ENCODE measurements around the gene POLE. TPM values are rescaled to one million over a fixed set of nuclear protein-coding genes. Genes with fewer than 3 reads are reported as not detected.
"Not testable (repeated sequence)": the region's sequence is repeated elsewhere in the genome, so short reads cannot be mapped to it uniquely, and the experiment has no call there.

POLE gene
- total and polyA plus RNA-seq, 5 experiments from 2014 or later, result 2.8 to 56.1 (median 3.3) TPM

GRCh38 chr12:132599502-132599901 is 87.6 kb downstream of the POLE start:
- peak overlapping the region in 5 of 10 donors; percentile 9 to 89 (median 36) for H3K27ac Mint-ChIP-seq
- H3K27me3 Mint-ChIP-seq, result peaks cover 16 to 47% (median 21%) of the 10 kb centered on the region in 5 donors
- peak overlapping the region; percentile 57 to 93 (median 86) for H3K4me3 Mint-ChIP-seq
- H3K36me3 Mint-ChIP-seq, H3K9me3 Mint-ChIP-seq, ATAC-seq, DNase-seq: not testable (repeated sequence)
- peaks cover 20 to 39% (median 28%) of the 10 kb centered on the region in 4 donors for H3K4me1 Mint-ChIP-seq
- POLR2A ChIA-PET, result interaction anchor here (0.6 kb wide), 1 partner anchor 36 kb away, joined by 4 read pairs; no protein-coding TSS in a partner anchor

GRCh38 chr12:132597333-132598316 is 89.5 kb downstream of the POLE start:
- H3K4me3 Mint-ChIP-seq, result peak overlapping the region; percentile 79 to 96 (median 88)
- no peaks in the 10 kb centered on the region for H3K36me3 Mint-ChIP-seq
- peaks cover 20 to 46% (median 28%) of the 10 kb centered on the region in 4 donors for H3K4me1 Mint-ChIP-seq
- ATAC-seq, result peak in 1 of 2 donors; percentile 36
- H3K27ac Mint-ChIP-seq, result peak overlapping the region in 9 of 10 donors; percentile 12 to 83 (median 65)
- H3K9me3 Mint-ChIP-seq, result no peaks in the 10 kb centered on the region
- DNase-seq, result peak in 9 of 10 donors; percentile 13 to 59 (median 40)
- peaks cover 16 to 46% (median 25%) of the 10 kb centered on the region in 5 donors for H3K27me3 Mint-ChIP-seq
- POLR2A ChIA-PET, result no interaction called here

- no peak for ATAC-seq
- POLR2A ChIA-PET, result no interaction called here
- Mint-ChIP-seq H3K4me1 (peaks cover 19 to 43% (median 24%) of the 10 kb centered on the region in 4 donors), H3K36me3 (no peaks in the 10 kb centered on the region), H3K4me3 (peak overlapping the region in 5 of 10 donors; percentile 6 to 73 (median 60)), H3K27ac (no peak overlapping the region), H3K9me3 (no peaks in the 10 kb centered on the region), H3K27me3 (peaks cover 11 to 39% (median 22%) of the 10 kb centered on the region in 5 donors)
- no peak for DNase-seq
Observed at GRCh38 chr12:132596016-132596415, 91.1 kb downstream of the POLE start.

GRCh38 chr12:132595183-132595582 is 92.0 kb downstream of the POLE start:
- Mint-ChIP-seq H3K4me3 (peak overlapping the region in 1 of 10 donors; percentile 6), H3K4me1 (peaks cover 13 to 34% (median 20%) of the 10 kb centered on the region in 4 donors), H3K36me3 (no peaks in the 10 kb centered on the region), H3K27me3 (peaks cover 10 to 39% (median 21%) of the 10 kb centered on the region in 5 donors), H3K27ac (no peak overlapping the region), H3K9me3 (no peaks in the 10 kb centered on the region)
- no peak for DNase-seq
- POLR2A ChIA-PET, result interaction anchor here (0.7 kb wide), 1 partner anchor 214 kb away, joined by 4 read pairs; no protein-coding TSS in a partner anchor
- ATAC-seq, result no peak

- H3K9me3 Mint-ChIP-seq, result no peaks in the 10 kb centered on the region
- POLR2A ChIA-PET, result interaction anchor here (0.8 kb wide), 1 partner anchor 8 kb away, joined by 4 read pairs; no protein-coding TSS in a partner anchor
Observed at GRCh38 chr12:132593938-132594358, 93.2 kb downstream of the POLE start.

GRCh38 chr12:132593521-132593920 is 93.6 kb downstream of the POLE start:
- H3K9me3 Mint-ChIP-seq, result no peaks in the 10 kb centered on the region
- no peak overlapping the region for H3K4me3 Mint-ChIP-seq
- H3K27me3 Mint-ChIP-seq, result peaks cover 6 to 34% (median 17%) of the 10 kb centered on the region in 5 donors
- H3K27ac Mint-ChIP-seq, result peak overlapping the region in 1 of 10 donors; percentile 53
- no peak for DNase-seq
- no peaks in the 10 kb centered on the region for H3K36me3 Mint-ChIP-seq
- H3K4me1 Mint-ChIP-seq, result peaks cover 5 to 21% (median 10%) of the 10 kb centered on the region in 4 donors
- POLR2A ChIA-PET, result no interaction called here
- no peak for ATAC-seq

More at GRCh38 chr12:132593938-132594358, 93.2 kb downstream of the POLE start:
- Mint-ChIP-seq H3K4me1 (peaks cover 9 to 25% (median 13%) of the 10 kb centered on the region in 4 donors), H3K27me3 (peaks cover 6 to 36% (median 21%) of the 10 kb centered on the region in 5 donors), H3K4me3 (peak overlapping the region in 2 of 10 donors; percentile 29 to 36), H3K27ac (no peak overlapping the region), H3K36me3 (no peaks in the 10 kb centered on the region)
- DNase-seq (no peak), ATAC-seq (peak in 1 of 2 donors; percentile 47)

- H3K27ac Mint-ChIP-seq, result peak overlapping the region in 1 of 10 donors; percentile 74
- POLR2A ChIA-PET, result no interaction called here
- H3K27me3 Mint-ChIP-seq, result peaks cover 6 to 33% (median 17%) of the 10 kb centered on the region in 5 donors
- H3K4me1 Mint-ChIP-seq, result peaks cover 5 to 17% (median 9%) of the 10 kb centered on the region in 4 donors
- H3K4me3 Mint-ChIP-seq, result no peak overlapping the region
- DNase-seq, result no peak
- no peak for ATAC-seq
- no peaks in the 10 kb centered on the region for H3K36me3 Mint-ChIP-seq
- no peaks in the 10 kb centered on the region for H3K9me3 Mint-ChIP-seq
Observed at GRCh38 chr12:132593071-132593470, 94.1 kb downstream of the POLE start.

GRCh38 chr12:132592282-132592970 is 94.7 kb downstream of the POLE start:
- H3K4me1 Mint-ChIP-seq, result peaks cover 2 to 12% (median 5%) of the 10 kb centered on the region in 4 donors
- H3K27me3 Mint-ChIP-seq, result peaks cover 3 to 29% (median 14%) of the 10 kb centered on the region in 5 donors
- no peak for DNase-seq
- H3K36me3 Mint-ChIP-seq, result no peaks in the 10 kb centered on the region
- H3K4me3 Mint-ChIP-seq, result no peak overlapping the region
- peak overlapping the region in 1 of 10 donors; percentile 74 for H3K27ac Mint-ChIP-seq
- no peaks in the 10 kb centered on the region for H3K9me3 Mint-ChIP-seq
- ATAC-seq, result no peak
- POLR2A ChIA-PET, result no interaction called here

- no peaks in the 10 kb centered on the region for H3K36me3 Mint-ChIP-seq
- no peak overlapping the region for H3K4me3 Mint-ChIP-seq
- H3K27ac Mint-ChIP-seq, result no peak overlapping the region
- peaks cover 0 to 7% (median under 1%) of the 10 kb centered on the region in 4 donors for H3K4me1 Mint-ChIP-seq
- POLR2A ChIA-PET, result no interaction called here
- no peaks in the 10 kb centered on the region for H3K9me3 Mint-ChIP-seq
- peaks cover 0 to 25% (median 9%) of the 10 kb centered on the region in 5 donors for H3K27me3 Mint-ChIP-seq
- ATAC-seq (no peak), DNase-seq (no peak)
Observed at GRCh38 chr12:132591107-132591935, 95.8 kb downstream of the POLE start.

GRCh38 chr12:132588821-132589669 is 98.1 kb downstream of the POLE start:
- no peak overlapping the region for H3K4me3 Mint-ChIP-seq
- POLR2A ChIA-PET, result no interaction called here
- ATAC-seq, result no peak

GRCh38 chr12:132588319-132588718 is 98.8 kb downstream of the POLE start:
- Mint-ChIP-seq H3K27ac (no peak overlapping the region), H3K9me3 (no peaks in the 10 kb centered on the region), H3K4me3 (no peak overlapping the region), H3K27me3 (peaks cover 0 to 11% (median 2%) of the 10 kb centered on the region in 5 donors), H3K4me1 (no peaks in the 10 kb centered on the region), H3K36me3 (peaks cover 0 to 5% (median 3%) of the 10 kb centered on the region in 3 donors)
- DNase-seq (no peak), ATAC-seq (no peak)
- POLR2A ChIA-PET, result no interaction called here

More at GRCh38 chr12:132588821-132589669, 98.1 kb downstream of the POLE start:
- Mint-ChIP-seq H3K36me3 (peaks cover 0 to under 1% (median under 1%) of the 10 kb centered on the region in 3 donors), H3K9me3 (no peaks in the 10 kb centered on the region), H3K4me1 (peaks cover 0 to 6% (median under 1%) of the 10 kb centered on the region in 4 donors), H3K27ac (no peak overlapping the region), H3K27me3 (peaks cover 0 to 18% (median 6%) of the 10 kb centered on the region in 5 donors)
- no peak for DNase-seq

Data from naive thymus-derived CD8-positive, alpha-beta T cell (primary cell).